WTC11 (cell line): Measurements from ENCODE around the gene PDE4B. TPM values are rescaled to one million over a fixed set of nuclear protein-coding genes. Genes with fewer than 3 reads are reported as not detected.

ENCODE experiments used
- ATAC-seq: fragments of 200-7000 bp; cut with Tn5 transposase; 2 replicates; pipeline ENCODE4 v1.10.0; 2021; ENCODE audit warnings: mild to moderate bottlenecking, moderate library complexity
- CTCF ChIA-PET: fragments of 300-600 bp; sonication (Branson Sonifier 250); formaldehyde crosslinking; loops from one replicate; lab custom pipeline; 2021; ENCODE audit warnings: antibody characterized with exemption; lab: Charles Lee
- POLR2A ChIA-PET: fragments of 350-600 bp; sonication (Branson Sonifier 250); formaldehyde crosslinking; loops from one replicate; lab custom pipeline; 2021; ENCODE audit warnings: antibody characterized with exemption; lab: Charles Lee
- DNase-seq: peaks from one replicate; pipeline ENCODE4 v3.0.0; 2021; ENCODE audit warnings: low spot score
- H3K27ac Mint-ChIP-seq: 2 replicates; pipeline ENCODE4 v1.8.0; 2021; ENCODE audit warnings: mixed read lengths
- H3K27me3 Mint-ChIP-seq: 2 replicates; pipeline ENCODE4 v1.8.0; 2021; ENCODE audit warnings: low read depth, mild to moderate bottlenecking, moderate library complexity, mixed read lengths
- H3K36me3 Mint-ChIP-seq: 2 replicates; pipeline ENCODE4 v1.8.0; 2021; ENCODE audit warnings: mixed read lengths
- H3K4me1 Mint-ChIP-seq: 2 replicates; pipeline ENCODE4 v1.8.0; 2022; ENCODE audit warnings: mixed read lengths
- H3K4me3 Mint-ChIP-seq: 2 replicates; pipeline ENCODE4 v1.8.0; 2021; ENCODE audit warnings: mild to moderate bottlenecking, moderate library complexity, mixed read lengths
- H3K9me3 Mint-ChIP-seq: 2 replicates; pipeline ENCODE4 v1.8.0; 2021; ENCODE audit warnings: mixed read lengths
- EMX1 ChIP-seq: fragments of 250-450 bp; sonication (Bioruptor Pico); IDR thresholded peaks from 2 replicates; pipeline ENCODE4 v1.8.0; 2021; ENCODE audit warnings: mild to moderate bottlenecking
- ETV6 ChIP-seq: sonication (generic); formaldehyde crosslinking; IDR thresholded peaks from 2 replicates; pipeline ENCODE4 v1.8.1; 2022; ENCODE audit warnings: mild to moderate bottlenecking, missing genetic modification reagents
- FOXJ3 ChIP-seq: sonication (generic); formaldehyde crosslinking; IDR thresholded peaks from 2 replicates; pipeline ENCODE4 v1.9.0; 2021; ENCODE audit warnings: missing genetic modification reagents, mild to moderate bottlenecking, borderline replicate concordance
- HMGA2 ChIP-seq: fragments of 250-450 bp; sonication (Bioruptor Pico); IDR thresholded peaks from 2 replicates; pipeline ENCODE4 v1.4.0; 2021; ENCODE audit warnings: mild to moderate bottlenecking, moderate library complexity
- JAZF1 ChIP-seq: fragments of 250-450 bp; sonication (Bioruptor Pico); IDR thresholded peaks from 2 replicates; pipeline ENCODE4 v1.9.0; 2021; ENCODE audit warnings: moderate library complexity, mild to moderate bottlenecking, inconsistent platforms
- MXD4 ChIP-seq: fragments of 250-450 bp; sonication (Bioruptor Pico); IDR thresholded peaks from 2 replicates; pipeline ENCODE4 v1.8.0; 2021; ENCODE audit warnings: mild to moderate bottlenecking, moderate library complexity, borderline replicate concordance
- MYBL2 ChIP-seq: sonication (generic); formaldehyde crosslinking; IDR thresholded peaks from 2 replicates; pipeline ENCODE4 v1.8.1; 2023; ENCODE audit warnings: mild to moderate bottlenecking, moderate library complexity, missing genetic modification reagents
- NR2C2 ChIP-seq: sonication (generic); formaldehyde crosslinking; IDR thresholded peaks from 2 replicates; pipeline ENCODE4 v1.8.0; 2022; ENCODE audit warnings: mild to moderate bottlenecking, missing genetic modification reagents
- NR3C1 ChIP-seq: sonication (generic); formaldehyde crosslinking; conservative IDR thresholded peaks from 2 replicates; pipeline ENCODE4 v1.8.1; 2023; ENCODE audit warnings: low read depth, mild to moderate bottlenecking, missing genetic modification reagents
- RELA ChIP-seq: sonication (generic); formaldehyde crosslinking; IDR thresholded peaks from 2 replicates; pipeline ENCODE4 v1.8.1; 2022; ENCODE audit warnings: missing genetic modification reagents, mild to moderate bottlenecking, borderline replicate concordance
- SP1 ChIP-seq: sonication (generic); formaldehyde crosslinking; conservative IDR thresholded peaks from 2 replicates; pipeline ENCODE4 v1.8.1; 2022; ENCODE audit warnings: missing genetic modification reagents
- TEAD1 ChIP-seq: sonication (generic); formaldehyde crosslinking; IDR thresholded peaks from 2 replicates; pipeline ENCODE4 v1.8.0; 2022; ENCODE audit warnings: mild to moderate bottlenecking, missing genetic modification reagents
- TEAD4 ChIP-seq: sonication (generic); formaldehyde crosslinking; IDR thresholded peaks from 2 replicates; pipeline ENCODE4 v1.8.0; 2022; ENCODE audit warnings: mild to moderate bottlenecking, missing genetic modification reagents
- ZBTB21 ChIP-seq: sonication (generic); formaldehyde crosslinking; IDR thresholded peaks from 2 replicates; pipeline ENCODE4 v1.8.1; 2023; ENCODE audit warnings: mild to moderate bottlenecking, missing genetic modification reagents, borderline replicate concordance
- ZNF396 ChIP-seq: fragments of 250-450 bp; sonication (Bioruptor Pico); IDR thresholded peaks from 2 replicates; pipeline ENCODE4 v1.8.0; 2021; ENCODE audit warnings: mild to moderate bottlenecking, moderate library complexity, borderline replicate concordance
- ZNF416 ChIP-seq: fragments of 250-450 bp; sonication (Bioruptor Pico); IDR thresholded peaks from 2 replicates; pipeline ENCODE4 v1.9.0; 2021; ENCODE audit warnings: mild to moderate bottlenecking, inconsistent platforms
- total RNA-seq: library from RNA; stranded (reverse); gene quantifications from 3 replicates; pipeline ENCODE4 v1.2.3, GENCODE V29; 2021
- TF ChIP-seq, protein P1 (sequence below): sonication (generic); formaldehyde crosslinking; IDR thresholded peaks from 2 replicates; pipeline ENCODE4 v1.8.1; 2023; ENCODE audit warnings: mild to moderate bottlenecking, moderate library complexity, missing genetic modification reagents
- TF ChIP-seq, protein P2 (sequence below): sonication (generic); formaldehyde crosslinking; IDR thresholded peaks from 2 replicates; pipeline ENCODE4 v1.8.0; 2022; ENCODE audit warnings: mild to moderate bottlenecking, missing genetic modification reagents
- TF ChIP-seq, protein P3 (sequence below): sonication (generic); formaldehyde crosslinking; IDR thresholded peaks from 2 replicates; pipeline ENCODE4 v1.8.1; 2023; ENCODE audit warnings: mild to moderate bottlenecking, missing genetic modification reagents, borderline replicate concordance
- TF ChIP-seq, protein P4 (sequence below): fragments of 200-600 bp; IDR thresholded peaks from 2 replicates; pipeline ENCODE4 v1.8.0; 2022; ENCODE audit warnings: antibody characterized with exemption
- TF ChIP-seq, protein P5 (sequence below): sonication (generic); formaldehyde crosslinking; IDR thresholded peaks from 2 replicates; pipeline ENCODE4 v1.8.1; 2022; ENCODE audit warnings: missing genetic modification reagents, borderline replicate concordance
- TF ChIP-seq, protein P6 (sequence below): fragments of 250-450 bp; sonication (Bioruptor Pico); IDR thresholded peaks from 2 replicates; pipeline ENCODE4 v1.8.0; 2021; ENCODE audit warnings: mild to moderate bottlenecking
- TF ChIP-seq, protein P7 (sequence below): sonication (generic); formaldehyde crosslinking; IDR thresholded peaks from 2 replicates; pipeline ENCODE4 v1.8.1; 2022; ENCODE audit warnings: mild to moderate bottlenecking, moderate library complexity, missing genetic modification reagents
- TF ChIP-seq, protein P8 (sequence below): sonication (generic); formaldehyde crosslinking; IDR thresholded peaks from 2 replicates; pipeline ENCODE4 v1.8.1; 2022; ENCODE audit warnings: low read depth, mild to moderate bottlenecking, moderate library complexity, missing genetic modification reagents, borderline replicate concordance

PDE4B gene
- total RNA-seq, 1 experiment from 2014 or later = 8.0 TPM

DNA sequence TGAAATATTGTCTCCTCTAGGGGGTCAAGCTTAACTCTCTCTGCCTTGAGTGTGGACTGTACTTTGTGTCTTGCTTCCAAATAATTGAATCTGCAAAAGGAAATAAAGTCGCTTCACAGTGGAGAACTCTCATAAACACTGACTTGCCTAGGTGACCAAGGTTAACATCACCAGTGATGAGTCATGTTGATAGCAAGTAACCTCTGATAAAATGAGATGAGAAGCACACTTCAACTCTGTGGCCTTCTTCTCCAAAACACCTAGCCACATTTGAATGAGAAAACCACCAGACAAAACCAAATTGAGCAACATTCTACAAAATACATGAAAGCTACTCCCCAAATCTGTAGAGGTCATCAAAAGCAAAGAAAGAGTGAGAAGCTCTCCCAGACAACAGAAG is 37.6 kb downstream of the PDE4B start:
- DNase-seq = no peak
- Mint-ChIP-seq H3K36me3 (no peaks in the 10 kb centered on the region), H3K9me3 (no peaks in the 10 kb centered on the region), H3K27ac (no peak overlapping the region), H3K27me3 (no peaks in the 10 kb centered on the region), H3K4me3 (no peak overlapping the region), H3K4me1 (no peaks in the 10 kb centered on the region)
- ATAC-seq = no peak
- ChIA-PET CTCF (no interaction called here), POLR2A (interaction anchor here (0.5 kb wide), 1 partner anchor 262 kb away, joined by 3 read pairs; no protein-coding TSS in a partner anchor)
- no peak for TF ChIP-seq ZNF416
- no peak for TF ChIP-seq FOXJ3 (CRISPR knock-in tag)
- TF ChIP-seq, protein P1, sequence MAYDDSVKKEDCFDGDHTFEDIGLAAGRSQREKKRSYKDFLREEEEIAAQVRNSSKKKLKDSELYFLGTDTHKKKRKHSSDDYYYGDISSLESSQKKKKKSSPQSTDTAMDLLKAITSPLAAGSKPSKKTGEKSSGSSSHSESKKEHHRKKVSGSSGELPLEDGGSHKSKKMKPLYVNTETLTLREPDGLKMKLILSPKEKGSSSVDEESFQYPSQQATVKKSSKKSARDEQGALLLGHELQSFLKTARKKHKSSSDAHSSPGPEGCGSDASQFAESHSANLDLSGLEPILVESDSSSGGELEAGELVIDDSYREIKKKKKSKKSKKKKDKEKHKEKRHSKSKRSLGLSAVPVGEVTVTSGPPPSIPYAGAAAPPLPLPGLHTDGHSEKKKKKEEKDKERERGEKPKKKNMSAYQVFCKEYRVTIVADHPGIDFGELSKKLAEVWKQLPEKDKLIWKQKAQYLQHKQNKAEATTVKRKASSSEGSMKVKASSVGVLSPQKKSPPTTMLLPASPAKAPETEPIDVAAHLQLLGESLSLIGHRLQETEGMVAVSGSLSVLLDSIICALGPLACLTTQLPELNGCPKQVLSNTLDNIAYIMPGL = no peak
- TF ChIP-seq SP1 (CRISPR knock-in tag) = no peak
- TF ChIP-seq, protein P2, sequence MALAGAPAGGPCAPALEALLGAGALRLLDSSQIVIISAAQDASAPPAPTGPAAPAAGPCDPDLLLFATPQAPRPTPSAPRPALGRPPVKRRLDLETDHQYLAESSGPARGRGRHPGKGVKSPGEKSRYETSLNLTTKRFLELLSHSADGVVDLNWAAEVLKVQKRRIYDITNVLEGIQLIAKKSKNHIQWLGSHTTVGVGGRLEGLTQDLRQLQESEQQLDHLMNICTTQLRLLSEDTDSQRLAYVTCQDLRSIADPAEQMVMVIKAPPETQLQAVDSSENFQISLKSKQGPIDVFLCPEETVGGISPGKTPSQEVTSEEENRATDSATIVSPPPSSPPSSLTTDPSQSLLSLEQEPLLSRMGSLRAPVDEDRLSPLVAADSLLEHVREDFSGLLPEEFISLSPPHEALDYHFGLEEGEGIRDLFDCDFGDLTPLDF (CRISPR knock-in tag) = no peak
- no peak for TF ChIP-seq ZNF396 (CRISPR knock-in tag)
- TF ChIP-seq TEAD4 (CRISPR knock-in tag) = no peak
- no peak for TF ChIP-seq NR2C2
- TF ChIP-seq, protein P3, sequence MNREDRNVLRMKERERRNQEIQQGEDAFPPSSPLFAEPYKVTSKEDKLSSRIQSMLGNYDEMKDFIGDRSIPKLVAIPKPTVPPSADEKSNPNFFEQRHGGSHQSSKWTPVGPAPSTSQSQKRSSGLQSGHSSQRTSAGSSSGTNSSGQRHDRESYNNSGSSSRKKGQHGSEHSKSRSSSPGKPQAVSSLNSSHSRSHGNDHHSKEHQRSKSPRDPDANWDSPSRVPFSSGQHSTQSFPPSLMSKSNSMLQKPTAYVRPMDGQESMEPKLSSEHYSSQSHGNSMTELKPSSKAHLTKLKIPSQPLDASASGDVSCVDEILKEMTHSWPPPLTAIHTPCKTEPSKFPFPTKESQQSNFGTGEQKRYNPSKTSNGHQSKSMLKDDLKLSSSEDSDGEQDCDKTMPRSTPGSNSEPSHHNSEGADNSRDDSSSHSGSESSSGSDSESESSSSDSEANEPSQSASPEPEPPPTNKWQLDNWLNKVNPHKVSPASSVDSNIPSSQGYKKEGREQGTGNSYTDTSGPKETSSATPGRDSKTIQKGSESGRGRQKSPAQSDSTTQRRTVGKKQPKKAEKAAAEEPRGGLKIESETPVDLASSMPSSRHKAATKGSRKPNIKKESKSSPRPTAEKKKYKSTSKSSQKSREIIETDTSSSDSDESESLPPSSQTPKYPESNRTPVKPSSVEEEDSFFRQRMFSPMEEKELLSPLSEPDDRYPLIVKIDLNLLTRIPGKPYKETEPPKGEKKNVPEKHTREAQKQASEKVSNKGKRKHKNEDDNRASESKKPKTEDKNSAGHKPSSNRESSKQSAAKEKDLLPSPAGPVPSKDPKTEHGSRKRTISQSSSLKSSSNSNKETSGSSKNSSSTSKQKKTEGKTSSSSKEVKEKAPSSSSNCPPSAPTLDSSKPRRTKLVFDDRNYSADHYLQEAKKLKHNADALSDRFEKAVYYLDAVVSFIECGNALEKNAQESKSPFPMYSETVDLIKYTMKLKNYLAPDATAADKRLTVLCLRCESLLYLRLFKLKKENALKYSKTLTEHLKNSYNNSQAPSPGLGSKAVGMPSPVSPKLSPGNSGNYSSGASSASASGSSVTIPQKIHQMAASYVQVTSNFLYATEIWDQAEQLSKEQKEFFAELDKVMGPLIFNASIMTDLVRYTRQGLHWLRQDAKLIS (CRISPR knock-in tag) = no peak
- no peak for TF ChIP-seq NR3C1 (CRISPR knock-in tag)
- no peak for TF ChIP-seq JAZF1 (CRISPR knock-in tag)
- no peak for TF ChIP-seq RELA (CRISPR knock-in tag)
- no peak for TF ChIP-seq MYBL2 (CRISPR knock-in tag)
- no peak for TF ChIP-seq MXD4
- TF ChIP-seq EMX1 (CRISPR knock-in tag) = no peak
- TF ChIP-seq, protein P4, sequence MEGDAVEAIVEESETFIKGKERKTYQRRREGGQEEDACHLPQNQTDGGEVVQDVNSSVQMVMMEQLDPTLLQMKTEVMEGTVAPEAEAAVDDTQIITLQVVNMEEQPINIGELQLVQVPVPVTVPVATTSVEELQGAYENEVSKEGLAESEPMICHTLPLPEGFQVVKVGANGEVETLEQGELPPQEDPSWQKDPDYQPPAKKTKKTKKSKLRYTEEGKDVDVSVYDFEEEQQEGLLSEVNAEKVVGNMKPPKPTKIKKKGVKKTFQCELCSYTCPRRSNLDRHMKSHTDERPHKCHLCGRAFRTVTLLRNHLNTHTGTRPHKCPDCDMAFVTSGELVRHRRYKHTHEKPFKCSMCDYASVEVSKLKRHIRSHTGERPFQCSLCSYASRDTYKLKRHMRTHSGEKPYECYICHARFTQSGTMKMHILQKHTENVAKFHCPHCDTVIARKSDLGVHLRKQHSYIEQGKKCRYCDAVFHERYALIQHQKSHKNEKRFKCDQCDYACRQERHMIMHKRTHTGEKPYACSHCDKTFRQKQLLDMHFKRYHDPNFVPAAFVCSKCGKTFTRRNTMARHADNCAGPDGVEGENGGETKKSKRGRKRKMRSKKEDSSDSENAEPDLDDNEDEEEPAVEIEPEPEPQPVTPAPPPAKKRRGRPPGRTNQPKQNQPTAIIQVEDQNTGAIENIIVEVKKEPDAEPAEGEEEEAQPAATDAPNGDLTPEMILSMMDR = no peak
- TF ChIP-seq, protein P5, sequence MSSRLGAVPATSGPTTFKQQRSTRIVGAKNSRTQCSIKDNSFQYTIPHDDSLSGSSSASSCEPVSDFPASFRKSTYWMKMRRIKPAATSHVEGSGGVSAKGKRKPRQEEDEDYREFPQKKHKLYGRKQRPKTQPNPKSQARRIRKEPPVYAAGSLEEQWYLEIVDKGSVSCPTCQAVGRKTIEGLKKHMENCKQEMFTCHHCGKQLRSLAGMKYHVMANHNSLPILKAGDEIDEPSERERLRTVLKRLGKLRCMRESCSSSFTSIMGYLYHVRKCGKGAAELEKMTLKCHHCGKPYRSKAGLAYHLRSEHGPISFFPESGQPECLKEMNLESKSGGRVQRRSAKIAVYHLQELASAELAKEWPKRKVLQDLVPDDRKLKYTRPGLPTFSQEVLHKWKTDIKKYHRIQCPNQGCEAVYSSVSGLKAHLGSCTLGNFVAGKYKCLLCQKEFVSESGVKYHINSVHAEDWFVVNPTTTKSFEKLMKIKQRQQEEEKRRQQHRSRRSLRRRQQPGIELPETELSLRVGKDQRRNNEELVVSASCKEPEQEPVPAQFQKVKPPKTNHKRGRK (CRISPR knock-in tag) = no peak

DNA sequence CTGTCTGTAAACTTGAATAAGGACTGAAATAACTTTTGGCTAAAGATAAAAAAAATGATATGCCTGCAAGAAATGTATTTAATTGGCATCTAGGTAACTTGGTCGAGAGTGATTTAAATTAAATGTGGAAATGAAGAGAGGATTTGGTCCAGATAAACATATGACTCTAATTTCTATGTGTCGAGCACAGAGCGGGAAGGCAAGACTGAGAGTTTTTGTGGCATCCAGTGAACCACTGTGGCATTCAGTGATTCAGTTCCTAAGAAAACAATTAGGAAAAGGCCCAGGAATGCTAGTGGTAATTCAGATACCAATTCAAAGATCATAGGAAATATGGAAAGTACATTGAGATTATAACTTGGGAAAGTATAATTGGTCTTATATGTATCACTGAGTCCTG is 39.6 kb downstream of the PDE4B start:
- no peak overlapping the region for H3K4me3 Mint-ChIP-seq
- H3K9me3 Mint-ChIP-seq = no peaks in the 10 kb centered on the region
- H3K4me1 Mint-ChIP-seq = no peaks in the 10 kb centered on the region
- no peak for DNase-seq
- no peak for ATAC-seq
- H3K36me3 Mint-ChIP-seq = no peaks in the 10 kb centered on the region
- H3K27me3 Mint-ChIP-seq = no peaks in the 10 kb centered on the region
- CTCF ChIA-PET = no interaction called here
- no peak overlapping the region for H3K27ac Mint-ChIP-seq
- POLR2A ChIA-PET = no interaction called here
- TF ChIP-seq ZBTB21 (CRISPR knock-in tag) (no peak), TEAD1 (no peak), HMGA2 (no peak), ETV6 (no peak), EMX1 (CRISPR knock-in tag) (no peak)
- TF ChIP-seq, protein P6, sequence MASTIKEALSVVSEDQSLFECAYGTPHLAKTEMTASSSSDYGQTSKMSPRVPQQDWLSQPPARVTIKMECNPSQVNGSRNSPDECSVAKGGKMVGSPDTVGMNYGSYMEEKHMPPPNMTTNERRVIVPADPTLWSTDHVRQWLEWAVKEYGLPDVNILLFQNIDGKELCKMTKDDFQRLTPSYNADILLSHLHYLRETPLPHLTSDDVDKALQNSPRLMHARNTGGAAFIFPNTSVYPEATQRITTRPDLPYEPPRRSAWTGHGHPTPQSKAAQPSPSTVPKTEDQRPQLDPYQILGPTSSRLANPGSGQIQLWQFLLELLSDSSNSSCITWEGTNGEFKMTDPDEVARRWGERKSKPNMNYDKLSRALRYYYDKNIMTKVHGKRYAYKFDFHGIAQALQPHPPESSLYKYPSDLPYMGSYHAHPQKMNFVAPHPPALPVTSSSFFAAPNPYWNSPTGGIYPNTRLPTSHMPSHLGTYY (CRISPR knock-in tag) = no peak
- TF ChIP-seq, protein P7, sequence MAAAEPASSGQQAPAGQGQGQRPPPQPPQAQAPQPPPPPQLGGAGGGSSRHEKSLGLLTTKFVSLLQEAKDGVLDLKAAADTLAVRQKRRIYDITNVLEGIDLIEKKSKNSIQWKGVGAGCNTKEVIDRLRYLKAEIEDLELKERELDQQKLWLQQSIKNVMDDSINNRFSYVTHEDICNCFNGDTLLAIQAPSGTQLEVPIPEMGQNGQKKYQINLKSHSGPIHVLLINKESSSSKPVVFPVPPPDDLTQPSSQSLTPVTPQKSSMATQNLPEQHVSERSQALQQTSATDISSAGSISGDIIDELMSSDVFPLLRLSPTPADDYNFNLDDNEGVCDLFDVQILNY (CRISPR knock-in tag) = no peak
- TF ChIP-seq, protein P8, sequence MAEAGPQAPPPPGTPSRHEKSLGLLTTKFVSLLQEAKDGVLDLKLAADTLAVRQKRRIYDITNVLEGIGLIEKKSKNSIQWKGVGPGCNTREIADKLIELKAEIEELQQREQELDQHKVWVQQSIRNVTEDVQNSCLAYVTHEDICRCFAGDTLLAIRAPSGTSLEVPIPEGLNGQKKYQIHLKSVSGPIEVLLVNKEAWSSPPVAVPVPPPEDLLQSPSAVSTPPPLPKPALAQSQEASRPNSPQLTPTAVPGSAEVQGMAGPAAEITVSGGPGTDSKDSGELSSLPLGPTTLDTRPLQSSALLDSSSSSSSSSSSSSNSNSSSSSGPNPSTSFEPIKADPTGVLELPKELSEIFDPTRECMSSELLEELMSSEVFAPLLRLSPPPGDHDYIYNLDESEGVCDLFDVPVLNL = no peak
